MM.1S (cell line): ENCODE results near the gene ERC2.

Source experiments
- DNase-seq: peaks from one replicate; pipeline ENCODE4 v3.0.0-alpha.2; 2015
- H2AFZ ChIP-seq: fragments of 300-600 bp; sonication (generic); 2 replicates; pipeline ENCODE4 v1.6.0; 2016; ENCODE audit warnings: antibody characterized with exemption, low read length
- H3F3A ChIP-seq: fragments of 300-600 bp; sonication (generic); 2 replicates; pipeline ENCODE4 v1.6.1; 2016; ENCODE audit warnings: mild to moderate bottlenecking, antibody characterized with exemption, low read length, moderate library complexity, mixed read lengths; ENCODE audit not compliant: insufficient read depth
- H3K27ac ChIP-seq: fragments of 300-600 bp; sonication (generic); 2 replicates; pipeline ENCODE4 v1.5.1; 2016; ENCODE audit warnings: mild to moderate bottlenecking, low read length
- H3K27me3 ChIP-seq: fragments of 300-600 bp; sonication (generic); replicated peaks from 2 replicates; pipeline ENCODE4 v1.6.0; 2016; ENCODE audit warnings: low read length; ENCODE audit not compliant: insufficient read depth
- H3K36me3 ChIP-seq: fragments of 300-600 bp; sonication (generic); replicated peaks from 2 replicates; pipeline ENCODE4 v1.6.1; 2016; ENCODE audit warnings: mild to moderate bottlenecking, low read length, mixed read lengths; ENCODE audit not compliant: insufficient read depth
- H3K4me1 ChIP-seq: fragments of 300-600 bp; sonication (generic); 2 replicates; pipeline ENCODE4 v1.6.1; 2016; ENCODE audit warnings: low read length, mixed read lengths
- H3K4me2 ChIP-seq: fragments of 300-600 bp; sonication (generic); 2 replicates; pipeline ENCODE4 v1.6.0; 2016; ENCODE audit warnings: low read depth, low read length
- H3K4me3 ChIP-seq: fragments of 300-600 bp; sonication (generic); 2 replicates; pipeline ENCODE4 v1.5.1; 2016; ENCODE audit warnings: low read length, mixed read lengths
- H3K79me2 ChIP-seq: fragments of 300-600 bp; sonication (generic); 2 replicates; pipeline ENCODE4 v1.6.1; 2016; ENCODE audit warnings: mixed run types, low read length, mixed read lengths
- H3K9ac ChIP-seq: fragments of 300-600 bp; sonication (generic); 2 replicates; pipeline ENCODE4 v1.6.1; 2016; ENCODE audit warnings: low read length, mixed read lengths
- H3K9me2 ChIP-seq: fragments of 300-600 bp; sonication (generic); replicated peaks from 2 replicates; pipeline ENCODE4 v1.6.1; 2016; ENCODE audit warnings: mild to moderate bottlenecking, low read length, mixed read lengths; ENCODE audit not compliant: insufficient read depth
- H3K9me3 ChIP-seq: fragments of 300-600 bp; sonication (generic); replicated peaks from 2 replicates; pipeline ENCODE4 v1.6.1; 2016; ENCODE audit warnings: mild to moderate bottlenecking, low read length, mixed read lengths; ENCODE audit not compliant: insufficient read depth
- H4K20me1 ChIP-seq: fragments of 300-600 bp; sonication (generic); 2 replicates; pipeline ENCODE4 v1.6.1; 2016; ENCODE audit warnings: mild to moderate bottlenecking, low read length, moderate library complexity, mixed read lengths; ENCODE audit not compliant: insufficient read depth
- CTCF ChIP-seq: fragments of 300-600 bp; sonication (generic); IDR thresholded peaks from 2 replicates; pipeline ENCODE4 v1.5.1; 2016; ENCODE audit warnings: antibody characterized with exemption, low read length, mixed read lengths
- EZH2 ChIP-seq: fragments of 300-600 bp; sonication (generic); optimal IDR thresholded peaks from 2 replicates; pipeline ENCODE3; 2017; ENCODE audit warnings: low read depth, mild to moderate bottlenecking, antibody characterized with exemption, low read length, mixed read lengths
- EZH2phosphoT487 ChIP-seq: fragments of 300-600 bp; sonication (generic); IDR thresholded peaks from 2 replicates; pipeline ENCODE4 v1.6.1; 2018; ENCODE audit warnings: antibody characterized with exemption, low read length

Gene ERC2

GRCh38 chr3:55909373-55909772 is 558.9 kb downstream of the ERC2 start:
- Histone ChIP-seq H3K4me3 (no peak overlapping the region), H3K4me1 (no peaks in the 10 kb centered on the region), H3K9me3 (no peaks in the 10 kb centered on the region), H3K27ac (no peak overlapping the region), H4K20me1 (no peaks in the 10 kb centered on the region), H3K36me3 (no peaks in the 10 kb centered on the region), H3K9me2 (no peaks in the 10 kb centered on the region), H3K4me2 (no peak overlapping the region), H3K27me3 (no peaks in the 10 kb centered on the region), H3F3A (no peaks in the 10 kb centered on the region), H3K79me2 (no peaks in the 10 kb centered on the region), H3K9ac (no peak overlapping the region), H2AFZ (no peak overlapping the region)
- TF ChIP-seq CTCF (no peak), EZH2 (no peak), EZH2phosphoT487 (no peak)
- no peak for DNase-seq

- Histone ChIP-seq H3K9me3 (no peaks in the 10 kb centered on the region), H3F3A (no peaks in the 10 kb centered on the region), H3K79me2 (no peaks in the 10 kb centered on the region), H3K27me3 (no peaks in the 10 kb centered on the region), H4K20me1 (no peaks in the 10 kb centered on the region), H3K4me1 (no peaks in the 10 kb centered on the region), H3K27ac (no peak overlapping the region), H3K9me2 (no peaks in the 10 kb centered on the region), H3K4me3 (no peak overlapping the region), H3K9ac (no peak overlapping the region), H3K4me2 (no peak overlapping the region), H3K36me3 (no peaks in the 10 kb centered on the region), H2AFZ (no peak overlapping the region)
- TF ChIP-seq EZH2phosphoT487: no peak
- no peak for TF ChIP-seq CTCF
- DNase-seq: no peak
Observed at GRCh38 chr3:55907616-55908015, 560.7 kb downstream of the ERC2 start.

GRCh38 chr3:55906896-55907295 is 561.4 kb downstream of the ERC2 start:
- Histone ChIP-seq H3K9me3 (no peaks in the 10 kb centered on the region), H2AFZ (no peak overlapping the region), H3K9me2 (no peaks in the 10 kb centered on the region), H3K79me2 (no peaks in the 10 kb centered on the region), H3K36me3 (no peaks in the 10 kb centered on the region), H3K9ac (no peak overlapping the region), H3F3A (no peaks in the 10 kb centered on the region), H3K27me3 (no peaks in the 10 kb centered on the region), H3K4me2 (no peak overlapping the region), H4K20me1 (no peaks in the 10 kb centered on the region), H3K4me3 (no peak overlapping the region), H3K27ac (no peak overlapping the region), H3K4me1 (no peaks in the 10 kb centered on the region)
- TF ChIP-seq CTCF: no peak
- no peak for TF ChIP-seq EZH2phosphoT487
- no peak for DNase-seq

- H3K79me2 ChIP-seq: no peaks in the 10 kb centered on the region
- no peaks in the 10 kb centered on the region for H3K36me3 ChIP-seq
- no peak overlapping the region for H3K27ac ChIP-seq
- no peak overlapping the region for H3K4me2 ChIP-seq
- no peak overlapping the region for H2AFZ ChIP-seq
- DNase-seq: no peak
- H3K9me2 ChIP-seq: no peaks in the 10 kb centered on the region
- H3K4me3 ChIP-seq: no peak overlapping the region
- TF ChIP-seq CTCF (no peak), EZH2 (no peak)
- H3F3A ChIP-seq: no peaks in the 10 kb centered on the region
- H4K20me1 ChIP-seq: no peaks in the 10 kb centered on the region
- H3K9me3 ChIP-seq: no peaks in the 10 kb centered on the region
- H3K9ac ChIP-seq: no peak overlapping the region
- no peaks in the 10 kb centered on the region for H3K4me1 ChIP-seq
- no peaks in the 10 kb centered on the region for H3K27me3 ChIP-seq
Observed at GRCh38 chr3:55904716-55905115, 563.6 kb downstream of the ERC2 start.
